Right lobe of liver (tissue), 6 donors: Measurements from ENCODE around the gene IGFBP1. TPM values are rescaled to one million over a fixed set of nuclear protein-coding genes. Genes with fewer than 3 reads are reported as not detected.

Experiments
- ATAC-seq, 4 donors: fragments of 200-7000 bp; cut with Tn5 transposase; one replicate each; pipeline ENCODE4 v1.9.1; 2020; ENCODE audit warnings: mild to moderate bottlenecking in 4 of 4, moderate library complexity in 4 of 4
- DNase-seq, 3 donors: peaks; one replicate each; pipeline ENCODE4 v3.0.0-alpha.2; 2020
- H3K27ac ChIP-seq, 3 donors: fragments of 200-600 bp; one replicate each; pipeline ENCODE4 v1.8.0; 2022
- H3K27me3 ChIP-seq, 2 donors: fragments of 200-600 bp; one replicate each; pipeline ENCODE4 v1.8.0; 2022
- H3K36me3 ChIP-seq, 4 donors: fragments of 200-600 bp; sonication (generic) in 1 of 4; one replicate each; pipeline versions ENCODE4 v1.5.1 to v1.8.0; 2017 to 2022; ENCODE audit warnings: control low read depth in 1 of 4
- H3K4me1 ChIP-seq, 4 donors: fragments of 200-600 bp; sonication (generic) in 1 of 4; one replicate each; pipeline versions ENCODE4 v1.5.1 to v1.8.0; 2017 to 2022; ENCODE audit warnings: control low read depth in 1 of 4
- H3K4me3 ChIP-seq, 3 donors: fragments of 200-600 bp; one replicate each; pipeline ENCODE4 v1.8.0; 2022
- H3K9me3 ChIP-seq, 4 donors: fragments of 200-600 bp; sonication (generic) in 1 of 4; one replicate each; pipeline versions ENCODE4 v1.5.1 to v1.8.0; 2017 to 2022; ENCODE audit warnings: control low read depth in 1 of 4
- POLR2A ChIP-seq: fragments of 450-650 bp; IDR thresholded peaks from one replicate; pipeline ENCODE4 v1.6.1; 2017; ENCODE audit warnings: antibody characterized with exemption, mild to moderate bottlenecking
- WGBS: methylation state at CpG from one replicate; pipeline ENCODE4 v1.1.6; 2018; ENCODE audit warnings: low coverage, low lambda C conversion rate; ENCODE audit not compliant: insufficient coverage; ENCODE audit errors: missing lambda C conversion rate; 5-methylcytosine and 5-hydroxymethylcytosine counted together
- intact Hi-C, 2 donors: fragments of 100-400 bp; cut with DNase I; formaldehyde crosslinking; loops; one replicate each; pipeline versions ENCODE4 v1.11.2 to v1.14.1; 2022
- total RNA-seq, 6 experiments: library from RNA; depleted of rRNA in 2 of 6; stranded (reverse); fragments of >200 nt in 2 of 6; fragmentation: NEBNext Ultra II Directional in 3 of 6; extraction: Animal tissue kit (Norgen Biotek cat#: 25700) in 3 of 6; gene quantifications; one replicate each; pipeline versions ENCODE4 v1.1.0 to v1.2.4, GENCODE V29; 2016 to 2023
- TF ChIP-seq, protein P1 (sequence below), 4 donors: fragments of 200-600 bp in 3 of 4; fragments of 450-650 bp in 1 of 4; IDR thresholded peaks; one replicate each; pipeline versions ENCODE4 v1.5.1 to v1.8.0; 2016 to 2022; ENCODE audit warnings: antibody characterized with exemption in 4 of 4, mild to moderate bottlenecking in 2 of 4
- donor health status: DM: no; HTN: yes; CAD: no.
- donor health status: DM: no; HTN: no; CAD: no.
- donor health status: DM: no; HTN: no; CAD: no.
- donor health status: DM: no; HTN: yes; CAD: no.
- donor health status: DM: no; HTN: yes; CAD: no.

Gene IGFBP1
- total RNA-seq, 6 experiments from 2014 or later: 7.7 to 566 (median 283) TPM

DNA sequence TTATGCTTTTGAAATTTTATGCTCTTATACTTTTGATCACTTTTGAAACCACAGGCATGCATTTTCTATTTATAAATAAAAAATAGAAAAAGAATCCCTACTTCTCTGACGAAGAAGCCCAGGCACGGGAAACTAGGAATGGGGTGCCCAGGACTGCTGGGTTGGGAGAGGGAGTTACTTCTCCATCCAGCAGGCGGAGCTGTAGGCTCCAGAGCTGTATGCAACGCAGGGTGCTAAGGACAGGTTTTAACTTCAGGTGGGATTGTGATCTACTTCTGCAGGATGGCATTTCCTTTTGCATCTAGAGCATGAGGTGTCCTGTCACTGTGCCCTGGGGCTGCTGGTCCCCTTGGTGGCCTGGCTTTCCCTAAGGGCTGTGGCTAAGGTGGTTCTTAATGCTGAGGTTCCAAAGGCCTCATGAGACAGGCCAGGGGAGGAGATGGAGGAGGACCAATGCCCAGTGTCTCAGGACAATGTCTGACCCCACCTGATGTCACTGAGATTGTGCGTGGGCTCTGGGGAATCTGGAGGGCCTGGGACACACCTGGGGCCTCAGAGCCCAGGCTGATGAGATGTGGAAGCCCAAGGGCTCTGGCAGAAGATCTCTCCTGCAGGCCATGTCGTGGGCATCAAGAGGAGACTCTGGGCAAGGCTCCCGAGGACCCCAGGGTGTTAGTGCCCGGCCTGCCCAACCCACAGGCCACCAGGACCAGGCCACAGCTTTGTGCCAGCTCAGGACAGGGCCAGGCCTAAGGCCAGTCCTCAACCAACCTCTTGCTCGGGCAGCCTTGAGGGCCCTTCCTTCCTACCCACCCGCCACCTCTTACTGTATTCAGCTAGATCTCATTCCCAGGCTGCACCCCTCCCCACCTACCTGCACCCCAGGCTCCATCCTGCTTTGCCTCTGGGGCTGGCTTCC lies 15.9 kb upstream of the IGFBP1 start:
- no peaks in the 10 kb centered on the region for H3K4me1 ChIP-seq
- WGBS: 24% methylated on average over 6 of the region's 10 CpGs
- no peak overlapping the region for H3K4me3 ChIP-seq
- DNase-seq (peak in 2 of 3 donors; percentile 44 to 65), ATAC-seq (peak; percentile 78 to 93 (median 86))
- no peak for TF ChIP-seq POLR2A
- TF ChIP-seq, protein P1, sequence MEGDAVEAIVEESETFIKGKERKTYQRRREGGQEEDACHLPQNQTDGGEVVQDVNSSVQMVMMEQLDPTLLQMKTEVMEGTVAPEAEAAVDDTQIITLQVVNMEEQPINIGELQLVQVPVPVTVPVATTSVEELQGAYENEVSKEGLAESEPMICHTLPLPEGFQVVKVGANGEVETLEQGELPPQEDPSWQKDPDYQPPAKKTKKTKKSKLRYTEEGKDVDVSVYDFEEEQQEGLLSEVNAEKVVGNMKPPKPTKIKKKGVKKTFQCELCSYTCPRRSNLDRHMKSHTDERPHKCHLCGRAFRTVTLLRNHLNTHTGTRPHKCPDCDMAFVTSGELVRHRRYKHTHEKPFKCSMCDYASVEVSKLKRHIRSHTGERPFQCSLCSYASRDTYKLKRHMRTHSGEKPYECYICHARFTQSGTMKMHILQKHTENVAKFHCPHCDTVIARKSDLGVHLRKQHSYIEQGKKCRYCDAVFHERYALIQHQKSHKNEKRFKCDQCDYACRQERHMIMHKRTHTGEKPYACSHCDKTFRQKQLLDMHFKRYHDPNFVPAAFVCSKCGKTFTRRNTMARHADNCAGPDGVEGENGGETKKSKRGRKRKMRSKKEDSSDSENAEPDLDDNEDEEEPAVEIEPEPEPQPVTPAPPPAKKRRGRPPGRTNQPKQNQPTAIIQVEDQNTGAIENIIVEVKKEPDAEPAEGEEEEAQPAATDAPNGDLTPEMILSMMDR (IDR thresholded peaks at IDR 0.05): peak; percentile 62 to 86 (median 74)
- no peaks in the 10 kb centered on the region for H3K27me3 ChIP-seq
- no peaks in the 10 kb centered on the region for H3K9me3 ChIP-seq
- no peaks in the 10 kb centered on the region for H3K36me3 ChIP-seq
- H3K27ac ChIP-seq: no peak overlapping the region
- intact Hi-C loops: no loop called here

DNA sequence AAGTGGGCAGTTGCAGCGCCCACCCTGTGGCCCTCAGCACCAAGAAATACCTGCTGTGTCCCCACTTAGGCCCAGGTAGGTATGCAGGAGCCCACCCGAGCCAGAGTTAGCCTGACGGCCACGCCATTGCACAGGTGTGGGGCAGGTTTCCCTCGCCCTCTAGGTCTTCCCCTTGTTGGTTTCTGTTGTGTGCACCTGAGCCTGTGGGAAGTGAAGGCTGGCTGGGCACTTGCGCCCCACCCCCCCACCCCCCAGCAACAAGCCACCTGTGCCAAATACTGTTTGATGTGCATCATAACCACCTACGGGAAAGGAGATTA lies 15.3 kb upstream of the IGFBP1 start, which contains the start of gene CCDC201:
Gene CCDC201, minus strand, starts transcription at position 48 of the 320 bp plus-strand sequence. CDS start 75 bp downstream, outside the sequence.
- ATAC-seq (no peak), DNase-seq (no peak)
- WGBS: 25% methylated on average over 2 of the region's 7 CpGs
- Histone ChIP-seq H3K27me3 (no peaks in the 10 kb centered on the region), H3K9me3 (no peaks in the 10 kb centered on the region), H3K4me3 (no peak within 1 kb of the TSS), H3K27ac (no peak within 1 kb of the TSS), H3K4me1 (no peaks in the 10 kb centered on the region), H3K36me3 (no peaks in the 10 kb centered on the region)
- intact Hi-C loops: no loop called here
- TF ChIP-seq, protein P1 (IDR thresholded peaks at IDR 0.05): no peak
- TF ChIP-seq POLR2A: no peak

DNA sequence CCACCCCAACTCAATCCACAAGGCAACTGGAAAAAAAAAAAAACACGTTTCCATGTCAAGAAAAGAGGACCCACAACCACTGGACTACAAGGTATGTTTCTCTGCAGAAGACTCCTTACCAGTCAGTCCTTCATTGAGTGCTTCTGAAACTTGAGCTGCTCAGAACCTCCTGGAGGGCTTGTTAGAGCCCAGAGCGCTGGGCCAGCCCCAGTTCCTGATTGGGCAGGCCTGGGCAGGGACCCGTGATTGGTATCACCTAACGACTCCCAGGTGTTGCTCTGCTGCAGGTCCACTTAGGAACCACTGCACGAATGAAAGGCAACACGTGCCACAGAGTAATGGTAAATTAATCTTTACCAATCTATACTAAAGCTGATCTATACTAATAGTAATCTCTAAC lies 14.9 kb upstream of the IGFBP1 start:
- no peaks in the 10 kb centered on the region for H3K9me3 ChIP-seq
- DNase-seq (no peak), ATAC-seq (no peak)
- no peak overlapping the region for H3K27ac ChIP-seq
- no peaks in the 10 kb centered on the region for H3K36me3 ChIP-seq
- H3K4me1 ChIP-seq: no peaks in the 10 kb centered on the region
- 98% methylated on average over 4 of the region's 6 CpGs for WGBS
- H3K4me3 ChIP-seq: no peak overlapping the region
- intact Hi-C loops: no loop called here
- no peak for TF ChIP-seq POLR2A
- TF ChIP-seq, protein P1 (IDR thresholded peaks at IDR 0.05): no peak
- H3K27me3 ChIP-seq: no peaks in the 10 kb centered on the region

DNA sequence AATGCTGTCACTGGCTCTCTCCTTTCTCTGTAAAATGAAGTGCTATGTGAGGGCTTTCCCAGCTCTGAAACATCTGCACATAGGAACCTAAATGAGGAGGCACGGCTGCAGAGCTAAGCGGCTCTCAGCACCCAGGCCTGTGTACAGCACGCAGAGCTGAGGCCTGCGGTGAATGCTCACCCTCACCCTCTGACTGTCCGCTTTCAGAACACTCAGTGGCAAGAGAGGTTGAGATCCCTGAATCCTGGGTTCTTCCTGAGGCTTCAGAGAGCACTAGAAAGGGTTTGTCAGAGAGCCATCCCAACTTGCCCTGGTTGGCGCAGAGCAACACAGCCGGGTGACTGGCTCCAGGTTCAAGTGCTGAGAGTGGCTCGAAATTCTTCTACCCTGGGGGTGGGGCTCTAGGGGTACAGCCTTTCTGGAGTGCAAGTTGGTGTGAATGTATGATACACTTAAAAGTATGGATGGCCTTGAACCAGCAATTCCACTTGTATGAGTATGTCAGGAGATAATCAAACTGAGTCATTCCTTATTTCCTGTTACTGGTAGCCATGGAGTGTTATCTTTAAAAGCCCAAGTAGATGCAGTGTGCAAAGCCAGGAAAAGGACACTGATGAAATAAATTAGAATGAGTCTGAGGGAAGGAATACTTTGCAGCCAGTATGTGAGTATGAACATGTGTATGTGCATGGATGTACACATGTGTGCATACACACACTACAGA lies 13.7 kb upstream of the IGFBP1 start:
- TF ChIP-seq, protein P1 (IDR thresholded peaks at IDR 0.05): no peak
- no peak for TF ChIP-seq POLR2A
- 92% methylated on average over 3 of the region's 8 CpGs for WGBS
- no peaks in the 10 kb centered on the region for H3K36me3 ChIP-seq
- intact Hi-C loops: no loop called here
- DNase-seq (no peak), ATAC-seq (peak in 1 of 4 donors; percentile 36)
- peak overlapping the region in 1 of 3 donors; percentile 18 for H3K27ac ChIP-seq
- H3K9me3 ChIP-seq: no peaks in the 10 kb centered on the region
- H3K4me1 ChIP-seq: peaks cover 0 to under 1% (median 0%) of the 10 kb centered on the region in 4 donors
- H3K4me3 ChIP-seq: no peak overlapping the region
- H3K27me3 ChIP-seq: no peaks in the 10 kb centered on the region
